ENCODE results near the gene METTL16.

- TF ChIP-seq POLR2A (IDR thresholded peaks at IDR 0.05; ENCODE audit: low read depth, low read length) = no peak
- TF ChIP-seq TAF1 (IDR thresholded peaks at IDR 0.05; ENCODE audit: low read depth, low read length) = no peak
- no peak for TF ChIP-seq SPI1 (IDR thresholded peaks at IDR 0.05; ENCODE audit: low read depth, low read length)
- TF ChIP-seq POLR2AphosphoS5 (IDR thresholded peaks at IDR 0.05; ENCODE audit: low read depth, low read length) = no peak
- no peak for TF ChIP-seq PAX5 (IDR thresholded peaks at IDR 0.05; ENCODE audit: insufficient read depth, low read length, severe bottlenecking)
These were observed 88.4 kb downstream of the METTL16 start for GRCh38 chr17:2423271-2423670.

All from GM12891 (cell line).